HG03439 (cell line): ENCODE results near the gene RRM1.
"Not testable (repeated sequence)": the region's sequence is repeated elsewhere in the genome, so short reads cannot be mapped to it uniquely, and the experiment has no call there.

Source experiments
- ATAC-seq: cut with Tn5 transposase; IDR thresholded peaks from one replicate; pipeline ENCODE4 v1.9.1; 2021; ENCODE audit warnings: mild to moderate bottlenecking, moderate library complexity; ENCODE audit not compliant: unreplicated experiment

The RRM1 gene

GRCh38 chr11:4134806-4135205 is 40.2 kb downstream of the RRM1 start:
- ATAC-seq = no peak

GRCh38 chr11:4138497-4138896 is 43.9 kb downstream of the RRM1 start:
- ATAC-seq = no peak

GRCh38 chr11:4140067-4140636 is 45.6 kb downstream of the RRM1 start:
- no peak for ATAC-seq

- no peak for ATAC-seq
Measured at GRCh38 chr11:4146070-4146771, 51.6 kb downstream of the RRM1 start.

GRCh38 chr11:4146772-4147098 is 52.1 kb downstream of the RRM1 start:
- no peak for ATAC-seq

GRCh38 chr11:4154503-4154902 is 59.9 kb downstream of the RRM1 start:
- no peak for ATAC-seq

GRCh38 chr11:4156571-4156970 is 62.0 kb downstream of the RRM1 start:
- no peak for ATAC-seq

GRCh38 chr11:4158818-4159217 is 64.2 kb downstream of the RRM1 start:
- not testable (repeated sequence) for ATAC-seq

GRCh38 chr11:4161305-4161704 is 66.7 kb downstream of the RRM1 start:
- ATAC-seq = no peak

GRCh38 chr11:4164884-4165590 is 70.4 kb downstream of the RRM1 start:
- no peak for ATAC-seq

- no peak for ATAC-seq
Measured at GRCh38 chr11:4167292-4167691, 72.7 kb downstream of the RRM1 start.

- ATAC-seq = no peak
Measured at GRCh38 chr11:4167758-4168157, 73.2 kb downstream of the RRM1 start.

GRCh38 chr11:4175620-4176350 is 81.2 kb downstream of the RRM1 start:
- ATAC-seq = not testable (repeated sequence)

- no peak for ATAC-seq
Measured at GRCh38 chr11:4178813-4179662, 84.4 kb downstream of the RRM1 start.

- no peak for ATAC-seq
Measured at GRCh38 chr11:4180441-4181183, 86.0 kb downstream of the RRM1 start.

GRCh38 chr11:4181782-4182721 is 87.5 kb downstream of the RRM1 start:
- peak; percentile 79 for ATAC-seq

- ATAC-seq = no peak
Measured at GRCh38 chr11:4183410-4184057, 88.9 kb downstream of the RRM1 start.

GRCh38 chr11:4184163-4184916 is 89.7 kb downstream of the RRM1 start:
- no peak for ATAC-seq
